Measurements from ENCODE around the gene CAMSAP2. TPM values are rescaled to one million over a fixed set of nuclear protein-coding genes. Genes with fewer than 3 reads are reported as not detected.

CAMSAP2 gene
- polyA plus RNA-seq, 1 of the 3 experiments (the other 2 are of a cell fraction) = 5.5 TPM

DNA sequence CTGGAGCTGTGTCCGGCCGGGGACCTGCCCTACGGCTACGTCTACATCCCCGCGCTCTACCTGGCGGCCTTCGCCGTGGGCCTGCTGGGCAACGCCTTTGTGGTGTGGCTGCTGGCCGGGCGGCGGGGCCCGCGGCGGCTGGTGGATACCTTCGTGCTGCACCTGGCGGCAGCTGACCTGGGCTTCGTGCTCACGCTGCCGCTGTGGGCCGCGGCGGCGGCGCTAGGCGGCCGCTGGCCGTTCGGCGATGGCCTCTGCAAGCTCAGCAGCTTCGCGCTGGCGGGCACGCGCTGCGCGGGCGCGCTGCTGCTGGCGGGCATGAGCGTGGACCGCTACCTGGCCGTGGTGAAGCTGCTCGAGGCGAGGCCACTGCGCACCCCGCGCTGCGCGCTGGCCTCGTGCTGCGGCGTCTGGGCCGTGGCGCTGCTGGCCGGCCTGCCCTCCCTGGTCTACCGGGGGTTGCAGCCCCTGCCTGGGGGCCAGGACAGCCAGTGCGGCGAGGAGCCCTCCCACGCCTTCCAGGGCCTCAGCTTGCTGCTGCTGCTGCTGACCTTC is 134.5 kb downstream of the CAMSAP2 start:
- Histone ChIP-seq H3K9ac (no peak overlapping the region), H3K36me3 (replicated peaks in 1 of 2; ENCODE audit: control insufficient read depth in 1 of 2, insufficient read depth in 2 of 2, low read length in 1 of 2) (no peaks in the 10 kb centered on the region), H3K9me3 (no peaks in the 10 kb centered on the region), H2AFZ (ENCODE audit: low read depth) (no peak overlapping the region), H3K4me2 (no peak overlapping the region), H3K27ac (ENCODE audit: low read depth in 2 of 2, low read length in 1 of 2) (no peak overlapping the region), H3K4me3 (ENCODE audit: low read depth in 2 of 2, low read length in 1 of 2) (no peak overlapping the region), H3K79me2 (ENCODE audit: insufficient read depth) (no peaks in the 10 kb centered on the region), H3F3A (replicated peaks; ENCODE audit: insufficient read depth) (no peaks in the 10 kb centered on the region), H3K27me3 (ENCODE audit: insufficient read depth) (no peaks in the 10 kb centered on the region), H3K4me1 (ENCODE audit: control insufficient read depth in 1 of 2, insufficient read depth in 2 of 2, low read depth in 1 of 2, low read length in 1 of 2) (no peaks in the 10 kb centered on the region), H3K9me2 (no peaks in the 10 kb centered on the region), H4K20me1 (ENCODE audit: insufficient read depth) (no peaks in the 10 kb centered on the region)
- 51% methylated on average over 8 of the region's 61 CpGs for WGBS (ENCODE audit: low lambda C conversion rate)
- ChIA-PET POLR2A (no interaction called here), CTCF (no interaction called here)
- TF ChIP-seq NFIC (IDR thresholded peaks at IDR 0.05; ENCODE audit: borderline replicate concordance) (no peak), TCF12 (IDR thresholded peaks at IDR 0.05) (no peak), FOSL2 (IDR thresholded peaks at IDR 0.05; ENCODE audit: borderline replicate concordance, low read depth) (no peak), SIN3A (IDR thresholded peaks at IDR 0.05; ENCODE audit: borderline replicate concordance, low read depth, low read length) (no peak)
- no peak for DNase-seq

DNA sequence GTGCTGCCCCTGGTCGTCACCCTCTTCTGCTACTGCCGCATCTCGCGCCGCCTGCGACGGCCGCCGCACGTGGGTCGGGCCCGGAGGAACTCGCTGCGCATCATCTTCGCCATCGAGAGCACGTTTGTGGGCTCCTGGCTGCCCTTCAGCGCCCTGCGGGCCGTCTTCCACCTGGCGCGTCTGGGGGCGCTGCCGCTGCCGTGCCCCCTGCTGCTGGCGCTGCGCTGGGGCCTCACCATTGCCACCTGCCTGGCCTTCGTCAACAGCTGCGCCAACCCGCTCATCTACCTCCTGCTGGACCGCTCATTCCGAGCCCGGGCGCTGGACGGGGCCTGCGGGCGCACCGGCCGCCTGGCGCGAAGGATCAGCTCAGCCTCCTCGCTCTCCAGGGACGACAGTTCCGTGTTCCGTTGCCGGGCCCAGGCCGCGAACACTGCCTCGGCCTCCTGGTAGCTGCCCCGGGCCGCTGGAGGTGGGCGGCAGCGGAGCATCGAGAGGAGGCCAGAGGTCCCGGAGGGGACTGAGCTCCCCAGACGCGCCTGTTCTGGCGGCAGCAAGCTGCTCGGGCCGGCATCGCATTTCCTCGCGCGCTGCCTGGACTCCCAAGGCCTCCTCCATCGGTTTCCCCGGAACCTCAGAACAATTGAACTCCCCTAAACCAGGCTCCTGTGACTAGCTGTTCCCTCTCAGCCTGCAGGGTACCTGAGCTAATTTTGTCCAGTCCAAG is 135.1 kb downstream of the CAMSAP2 start:
- Histone ChIP-seq H3K9ac (no peak overlapping the region), H3K4me3 (ENCODE audit: low read depth in 2 of 2, low read length in 1 of 2) (no peak overlapping the region), H3K27ac (ENCODE audit: low read depth in 2 of 2, low read length in 1 of 2) (no peak overlapping the region), H2AFZ (ENCODE audit: low read depth) (no peak overlapping the region), H3K9me2 (no peaks in the 10 kb centered on the region), H3K4me2 (no peak overlapping the region), H3K36me3 (replicated peaks in 1 of 2; ENCODE audit: control insufficient read depth in 1 of 2, insufficient read depth in 2 of 2, low read length in 1 of 2) (no peaks in the 10 kb centered on the region), H3F3A (replicated peaks; ENCODE audit: insufficient read depth) (no peaks in the 10 kb centered on the region), H3K4me1 (ENCODE audit: control insufficient read depth in 1 of 2, insufficient read depth in 2 of 2, low read depth in 1 of 2, low read length in 1 of 2) (no peaks in the 10 kb centered on the region), H3K79me2 (ENCODE audit: insufficient read depth) (no peaks in the 10 kb centered on the region), H3K27me3 (ENCODE audit: insufficient read depth) (no peaks in the 10 kb centered on the region), H3K9me3 (no peaks in the 10 kb centered on the region), H4K20me1 (ENCODE audit: insufficient read depth) (no peaks in the 10 kb centered on the region)
- 93% methylated on average over 59 of the region's 66 CpGs for WGBS (ENCODE audit: low lambda C conversion rate)
- CTCF ChIA-PET = no interaction called here
- DNase-seq = no peak
- POLR2A ChIA-PET = no interaction called here
- TF ChIP-seq RXRA (IDR thresholded peaks at IDR 0.05; ENCODE audit: borderline replicate concordance, low read depth) = no peak
- no peak for TF ChIP-seq NRF1 (IDR thresholded peaks at IDR 0.05; ENCODE audit: low read depth, low read length)
- TF ChIP-seq, protein P1, sequence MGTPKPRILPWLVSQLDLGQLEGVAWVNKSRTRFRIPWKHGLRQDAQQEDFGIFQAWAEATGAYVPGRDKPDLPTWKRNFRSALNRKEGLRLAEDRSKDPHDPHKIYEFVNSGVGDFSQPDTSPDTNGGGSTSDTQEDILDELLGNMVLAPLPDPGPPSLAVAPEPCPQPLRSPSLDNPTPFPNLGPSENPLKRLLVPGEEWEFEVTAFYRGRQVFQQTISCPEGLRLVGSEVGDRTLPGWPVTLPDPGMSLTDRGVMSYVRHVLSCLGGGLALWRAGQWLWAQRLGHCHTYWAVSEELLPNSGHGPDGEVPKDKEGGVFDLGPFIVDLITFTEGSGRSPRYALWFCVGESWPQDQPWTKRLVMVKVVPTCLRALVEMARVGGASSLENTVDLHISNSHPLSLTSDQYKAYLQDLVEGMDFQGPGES (IDR thresholded peaks at IDR 0.05; ENCODE audit: low read depth, low read length) = no peak
- TF ChIP-seq, protein P2, sequence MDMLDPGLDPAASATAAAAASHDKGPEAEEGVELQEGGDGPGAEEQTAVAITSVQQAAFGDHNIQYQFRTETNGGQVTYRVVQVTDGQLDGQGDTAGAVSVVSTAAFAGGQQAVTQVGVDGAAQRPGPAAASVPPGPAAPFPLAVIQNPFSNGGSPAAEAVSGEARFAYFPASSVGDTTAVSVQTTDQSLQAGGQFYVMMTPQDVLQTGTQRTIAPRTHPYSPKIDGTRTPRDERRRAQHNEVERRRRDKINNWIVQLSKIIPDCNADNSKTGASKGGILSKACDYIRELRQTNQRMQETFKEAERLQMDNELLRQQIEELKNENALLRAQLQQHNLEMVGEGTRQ (IDR thresholded peaks at IDR 0.05; ENCODE audit: borderline replicate concordance, low read depth, low read length) = no peak
- TF ChIP-seq, protein P3, sequence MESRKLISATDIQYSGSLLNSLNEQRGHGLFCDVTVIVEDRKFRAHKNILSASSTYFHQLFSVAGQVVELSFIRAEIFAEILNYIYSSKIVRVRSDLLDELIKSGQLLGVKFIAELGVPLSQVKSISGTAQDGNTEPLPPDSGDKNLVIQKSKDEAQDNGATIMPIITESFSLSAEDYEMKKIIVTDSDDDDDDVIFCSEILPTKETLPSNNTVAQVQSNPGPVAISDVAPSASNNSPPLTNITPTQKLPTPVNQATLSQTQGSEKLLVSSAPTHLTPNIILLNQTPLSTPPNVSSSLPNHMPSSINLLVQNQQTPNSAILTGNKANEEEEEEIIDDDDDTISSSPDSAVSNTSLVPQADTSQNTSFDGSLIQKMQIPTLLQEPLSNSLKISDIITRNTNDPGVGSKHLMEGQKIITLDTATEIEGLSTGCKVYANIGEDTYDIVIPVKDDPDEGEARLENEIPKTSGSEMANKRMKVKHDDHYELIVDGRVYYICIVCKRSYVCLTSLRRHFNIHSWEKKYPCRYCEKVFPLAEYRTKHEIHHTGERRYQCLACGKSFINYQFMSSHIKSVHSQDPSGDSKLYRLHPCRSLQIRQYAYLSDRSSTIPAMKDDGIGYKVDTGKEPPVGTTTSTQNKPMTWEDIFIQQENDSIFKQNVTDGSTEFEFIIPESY (IDR thresholded peaks at IDR 0.05; ENCODE audit: borderline replicate concordance, low read depth) = no peak
- TF ChIP-seq POLR2AphosphoS5 (IDR thresholded peaks at IDR 0.05; ENCODE audit: low read depth, low read length) = no peak
- no peak for TF ChIP-seq EZH2phosphoT487 (IDR thresholded peaks at IDR 0.05; ENCODE audit: borderline replicate concordance, low read depth)
- TF ChIP-seq YY1 (IDR thresholded peaks at IDR 0.05; ENCODE audit: low read depth) = no peak
- TF ChIP-seq, protein P4, sequence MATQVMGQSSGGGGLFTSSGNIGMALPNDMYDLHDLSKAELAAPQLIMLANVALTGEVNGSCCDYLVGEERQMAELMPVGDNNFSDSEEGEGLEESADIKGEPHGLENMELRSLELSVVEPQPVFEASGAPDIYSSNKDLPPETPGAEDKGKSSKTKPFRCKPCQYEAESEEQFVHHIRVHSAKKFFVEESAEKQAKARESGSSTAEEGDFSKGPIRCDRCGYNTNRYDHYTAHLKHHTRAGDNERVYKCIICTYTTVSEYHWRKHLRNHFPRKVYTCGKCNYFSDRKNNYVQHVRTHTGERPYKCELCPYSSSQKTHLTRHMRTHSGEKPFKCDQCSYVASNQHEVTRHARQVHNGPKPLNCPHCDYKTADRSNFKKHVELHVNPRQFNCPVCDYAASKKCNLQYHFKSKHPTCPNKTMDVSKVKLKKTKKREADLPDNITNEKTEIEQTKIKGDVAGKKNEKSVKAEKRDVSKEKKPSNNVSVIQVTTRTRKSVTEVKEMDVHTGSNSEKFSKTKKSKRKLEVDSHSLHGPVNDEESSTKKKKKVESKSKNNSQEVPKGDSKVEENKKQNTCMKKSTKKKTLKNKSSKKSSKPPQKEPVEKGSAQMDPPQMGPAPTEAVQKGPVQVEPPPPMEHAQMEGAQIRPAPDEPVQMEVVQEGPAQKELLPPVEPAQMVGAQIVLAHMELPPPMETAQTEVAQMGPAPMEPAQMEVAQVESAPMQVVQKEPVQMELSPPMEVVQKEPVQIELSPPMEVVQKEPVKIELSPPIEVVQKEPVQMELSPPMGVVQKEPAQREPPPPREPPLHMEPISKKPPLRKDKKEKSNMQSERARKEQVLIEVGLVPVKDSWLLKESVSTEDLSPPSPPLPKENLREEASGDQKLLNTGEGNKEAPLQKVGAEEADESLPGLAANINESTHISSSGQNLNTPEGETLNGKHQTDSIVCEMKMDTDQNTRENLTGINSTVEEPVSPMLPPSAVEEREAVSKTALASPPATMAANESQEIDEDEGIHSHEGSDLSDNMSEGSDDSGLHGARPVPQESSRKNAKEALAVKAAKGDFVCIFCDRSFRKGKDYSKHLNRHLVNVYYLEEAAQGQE (IDR thresholded peaks at IDR 0.05; ENCODE audit: low read depth, low read length) = no peak
- no peak for TF ChIP-seq FOXJ3 (CRISPR knock-in tag; IDR thresholded peaks at IDR 0.05)
- TF ChIP-seq RCOR1 (IDR thresholded peaks at IDR 0.05; ENCODE audit: low read length) = no peak
- TF ChIP-seq, protein P5, sequence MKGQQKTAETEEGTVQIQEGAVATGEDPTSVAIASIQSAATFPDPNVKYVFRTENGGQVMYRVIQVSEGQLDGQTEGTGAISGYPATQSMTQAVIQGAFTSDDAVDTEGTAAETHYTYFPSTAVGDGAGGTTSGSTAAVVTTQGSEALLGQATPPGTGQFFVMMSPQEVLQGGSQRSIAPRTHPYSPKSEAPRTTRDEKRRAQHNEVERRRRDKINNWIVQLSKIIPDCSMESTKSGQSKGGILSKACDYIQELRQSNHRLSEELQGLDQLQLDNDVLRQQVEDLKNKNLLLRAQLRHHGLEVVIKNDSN (IDR thresholded peaks at IDR 0.05; ENCODE audit: borderline replicate concordance, low read depth) = no peak
- TF ChIP-seq FOSL2 (IDR thresholded peaks at IDR 0.05; ENCODE audit: borderline replicate concordance, low read depth) = no peak
- TF ChIP-seq MEF2A (IDR thresholded peaks at IDR 0.05; ENCODE audit: borderline replicate concordance, low read depth) = no peak
